Stimulated activated CD8-positive, alpha-beta memory T cell treated with anti-CD3 and anti-CD28 coated beads, Interleukin-4, amount 100 ng/mL, for 4 hours (primary cell): ENCODE results near the gene DLGAP1.
A peak's percentile ranks its signal among the peaks of the same experiment; 100 is the strongest.
"Not testable (repeated sequence)": the region's sequence is repeated elsewhere in the genome, so short reads cannot be mapped to it uniquely, and the experiment has no call there.

Experiments used
- DNase-seq, 2 donors: peaks; one replicate each; pipeline ENCODE4 v3.0.0-alpha.2; 2020; ENCODE audit warnings: low read depth in 2 of 2, low spot score in 1 of 2

The DLGAP1 gene

GRCh38 chr18:3665780-3666525 lies 789.2 kb downstream of the DLGAP1 start:
- peak; percentile 34 to 67 for DNase-seq

- no peak for DNase-seq
These were observed 789.9 kb downstream of the DLGAP1 start for GRCh38 chr18:3665204-3665603.

GRCh38 chr18:3664563-3665178 lies 790.4 kb downstream of the DLGAP1 start:
- DNase-seq, result no peak

- DNase-seq, result no peak
These were observed 791.1 kb downstream of the DLGAP1 start for GRCh38 chr18:3663870-3664512.

GRCh38 chr18:3661989-3662388 lies 793.1 kb downstream of the DLGAP1 start:
- no peak for DNase-seq

- DNase-seq, result no peak
These were observed 794.2 kb downstream of the DLGAP1 start for GRCh38 chr18:3660739-3661515.

- no peak for DNase-seq
These were observed 796.6 kb downstream of the DLGAP1 start for GRCh38 chr18:3658529-3658928.

GRCh38 chr18:3655254-3656050 lies 799.7 kb downstream of the DLGAP1 start:
- no peak for DNase-seq

GRCh38 chr18:3654442-3655253 lies 800.5 kb downstream of the DLGAP1 start:
- DNase-seq, result no peak

GRCh38 chr18:3653851-3654441 lies 801.2 kb downstream of the DLGAP1 start:
- no peak for DNase-seq

- no peak for DNase-seq
These were observed 801.8 kb downstream of the DLGAP1 start for GRCh38 chr18:3653263-3653850.

- peak; percentile 3 to 33 for DNase-seq
These were observed 802.5 kb downstream of the DLGAP1 start for GRCh38 chr18:3652380-3653262.

- no peak for DNase-seq
These were observed 803.8 kb downstream of the DLGAP1 start for GRCh38 chr18:3651266-3651665.

GRCh38 chr18:3650521-3651042 lies 804.5 kb downstream of the DLGAP1 start:
- DNase-seq, result not testable (repeated sequence)

- no peak for DNase-seq
These were observed 805.3 kb downstream of the DLGAP1 start for GRCh38 chr18:3649633-3650426.

GRCh38 chr18:3649135-3649632 lies 805.9 kb downstream of the DLGAP1 start:
- no peak for DNase-seq

GRCh38 chr18:3648641-3649040 lies 806.5 kb downstream of the DLGAP1 start:
- no peak for DNase-seq
